ACC112 (cell line): ENCODE data around the gene WFDC11.
"Not testable (repeated sequence)": the region's sequence is repeated elsewhere in the genome, so short reads cannot be mapped to it uniquely, and the experiment has no call there.

Experiments
- H2AFZ ChIP-seq: fragments of 200-600 bp; sonication (generic); one replicate; pipeline ENCODE4 v1.6.0; 2017; ENCODE audit warnings: antibody characterized with exemption, low read length; ENCODE audit not compliant: unreplicated experiment
- H3K27ac ChIP-seq: fragments of 200-600 bp; sonication (generic); 2 replicates; pipeline ENCODE4 v1.5.1; 2014; ENCODE audit warnings: low read depth, mild to moderate bottlenecking, antibody characterized with exemption, low read length, moderate library complexity
- H3K27me3 ChIP-seq: fragments of 200-600 bp; sonication (generic); 2 replicates; pipeline ENCODE4 v1.6.1; 2014; ENCODE audit warnings: mild to moderate bottlenecking, antibody characterized with exemption, low read length, moderate library complexity, mixed read lengths; ENCODE audit not compliant: insufficient read depth
- H3K36me3 ChIP-seq: fragments of 200-600 bp; sonication (generic); 2 replicates; pipeline ENCODE4 v1.6.1; 2016; ENCODE audit warnings: mild to moderate bottlenecking, antibody characterized with exemption, low read length, moderate library complexity, mixed read lengths; ENCODE audit not compliant: insufficient read depth
- H3K4me1 ChIP-seq: fragments of 200-600 bp; sonication (generic); one replicate; pipeline ENCODE4 v1.6.1; 2016; ENCODE audit warnings: low read length, mixed read lengths; ENCODE audit not compliant: insufficient read depth, unreplicated experiment, control insufficient read depth
- H3K4me3 ChIP-seq: fragments of 200-600 bp; sonication (generic); 2 replicates; pipeline ENCODE4 v1.5.1; 2014; ENCODE audit warnings: mild to moderate bottlenecking, low read depth, low read length
- H3K79me2 ChIP-seq: fragments of 200-600 bp; sonication (generic); one replicate; pipeline ENCODE4 v1.6.0; 2016; ENCODE audit warnings: low read length; ENCODE audit not compliant: control insufficient read depth, unreplicated experiment, insufficient read depth

Gene WFDC11

GRCh38 chr20:45670139-45670538 lies at the start of gene WFDC11:
TSS of gene WFDC11 (minus strand) at chr20:45670239. CDS start at chr20:45650600, 19,639 bp downstream.
- no peaks in the 10 kb centered on the region for H3K79me2 ChIP-seq
- no peak within 1 kb of the TSS for H2AFZ ChIP-seq
- H3K36me3 ChIP-seq = no peaks in the 10 kb centered on the region
- H3K4me1 ChIP-seq = no peaks in the 10 kb centered on the region
- H3K27ac ChIP-seq = no peak within 1 kb of the TSS
- peaks cover 12% of the 10 kb centered on the region for H3K27me3 ChIP-seq
- no peak within 1 kb of the TSS for H3K4me3 ChIP-seq

GRCh38 chr20:45716141-45716688 lies 46.2 kb upstream of the WFDC11 start:
- peaks cover 38% of the 10 kb centered on the region for H3K27me3 ChIP-seq
- not testable (repeated sequence) for H3K4me3 ChIP-seq, H2AFZ ChIP-seq, H3K27ac ChIP-seq, H3K36me3 ChIP-seq, H3K4me1 ChIP-seq, H3K79me2 ChIP-seq

- Histone ChIP-seq H3K36me3 (no peaks in the 10 kb centered on the region), H2AFZ (no peak within 1 kb of the TSS), H3K4me1 (no peaks in the 10 kb centered on the region), H3K27me3 (peaks cover 34% of the 10 kb centered on the region), H3K4me3 (no peak within 1 kb of the TSS), H3K27ac (no peak within 1 kb of the TSS), H3K79me2 (no peaks in the 10 kb centered on the region)
Observed at GRCh38 chr20:45704969-45705637, 35.1 kb upstream of the WFDC11 start, which contains the start of gene WFDC10B. TSS of gene WFDC10B (minus strand) at chr20:45705019. CDS start at chr20:45685992, 19,027 bp downstream.

- Histone ChIP-seq H3K27me3 (peaks cover 28% of the 10 kb centered on the region), H3K79me2 (no peaks in the 10 kb centered on the region), H2AFZ (no peak within 1 kb of the TSS), H3K4me3 (no peak within 1 kb of the TSS), H3K27ac (no peak within 1 kb of the TSS), H3K4me1 (no peaks in the 10 kb centered on the region), H3K36me3 (no peaks in the 10 kb centered on the region)
Observed at GRCh38 chr20:45701873-45702272, 31.8 kb upstream of the WFDC11 start, which contains the start of gene WFDC13. TSS of gene WFDC13 (plus strand) at chr20:45702038. CDS start at chr20:45702124, 86 bp downstream.

GRCh38 chr20:45701104-45701503 lies 31.1 kb upstream of the WFDC11 start:
- no peaks in the 10 kb centered on the region for H3K79me2 ChIP-seq
- H3K4me1 ChIP-seq = no peaks in the 10 kb centered on the region
- no peak overlapping the region for H3K27ac ChIP-seq
- H3K27me3 ChIP-seq = peaks cover 28% of the 10 kb centered on the region; the same call in 1 of the 2 replicates
- H3K4me3 ChIP-seq = no peak overlapping the region
- no peaks in the 10 kb centered on the region for H3K36me3 ChIP-seq
- no peak overlapping the region for H2AFZ ChIP-seq

GRCh38 chr20:45695496-45695895 lies 25.5 kb upstream of the WFDC11 start:
- Histone ChIP-seq H3K27ac (no peak overlapping the region), H2AFZ (no peak overlapping the region), H3K36me3 (no peaks in the 10 kb centered on the region), H3K4me1 (no peaks in the 10 kb centered on the region), H3K79me2 (no peaks in the 10 kb centered on the region), H3K27me3 (0 out of 2 replicates have a peak, but pooled peaks cover 4% of the 10 kb centered on the region), H3K4me3 (no peak overlapping the region)

- not testable (repeated sequence) for H3K4me3 ChIP-seq, H3K4me1 ChIP-seq, H3K27me3 ChIP-seq, H3K36me3 ChIP-seq, H3K79me2 ChIP-seq, H3K27ac ChIP-seq, H2AFZ ChIP-seq
Observed at GRCh38 chr20:45693346-45693745, 23.3 kb upstream of the WFDC11 start.

GRCh38 chr20:45685896-45686295 lies 15.9 kb upstream of the WFDC11 start:
- Histone ChIP-seq H3K4me3 (no peak overlapping the region), H2AFZ (no peak overlapping the region), H3K27me3 (peaks cover 13% of the 10 kb centered on the region), H3K4me1 (no peaks in the 10 kb centered on the region), H3K79me2 (no peaks in the 10 kb centered on the region), H3K36me3 (no peaks in the 10 kb centered on the region), H3K27ac (no peak overlapping the region)

GRCh38 chr20:45679650-45680049 lies 9.6 kb upstream of the WFDC11 start:
- Histone ChIP-seq H3K27ac (no peak overlapping the region), H3K4me1 (no peaks in the 10 kb centered on the region), H3K27me3 (peaks cover 12% of the 10 kb centered on the region), H3K36me3 (no peaks in the 10 kb centered on the region), H3K4me3 (no peak overlapping the region), H2AFZ (no peak overlapping the region), H3K79me2 (no peaks in the 10 kb centered on the region)

- Histone ChIP-seq H3K27ac (no peak overlapping the region), H3K4me1 (no peaks in the 10 kb centered on the region), H3K27me3 (peaks cover 18% of the 10 kb centered on the region), H3K36me3 (no peaks in the 10 kb centered on the region), H3K4me3 (no peak overlapping the region), H3K79me2 (no peaks in the 10 kb centered on the region), H2AFZ (no peak overlapping the region)
Observed at GRCh38 chr20:45672765-45673164, 2.7 kb upstream of the WFDC11 start.

- not testable (repeated sequence) for H3K4me3 ChIP-seq, H3K27ac ChIP-seq, H3K36me3 ChIP-seq, H3K79me2 ChIP-seq, H2AFZ ChIP-seq, H3K27me3 ChIP-seq, H3K4me1 ChIP-seq
Observed at GRCh38 chr20:45657038-45657437, 13.0 kb downstream of the WFDC11 start.
